HepG2 (cell line): Measurements from ENCODE around the gene PDGFRA. TPM values are rescaled to one million over a fixed set of nuclear protein-coding genes. Genes with fewer than 3 reads are reported as not detected.

Experiments used
- ATAC-seq: fragments of 200-7000 bp; cut with Tn5 transposase; 3 replicates; pipeline ENCODE4 v1.9.1; 2020; ENCODE audit warnings: mild to moderate bottlenecking, moderate library complexity
- BruUV-seq: library from RNA; stranded (reverse); fragments of 400-500 nt; replicated peaks from 2 replicates; lab custom pipeline; 2021; lab: Mats Ljungman, UMichigan
- CTCF ChIA-PET: fragments of 300-600 bp; formaldehyde crosslinking; extraction: SDS; loops from one replicate; lab custom pipeline; 2021; ENCODE audit warnings: low total read pairs, inconsistent platforms, low intra/inter-chr PET ratio; lab: Yijun Ruan, JAX
- POLR2A ChIA-PET: fragments of 350-600 bp; sonication (Branson Sonifier 250); formaldehyde crosslinking; loops from one replicate; lab custom pipeline; 2020; ENCODE audit warnings: antibody characterized with exemption, inconsistent platforms; lab: Yijun Ruan, JAX
- DNase-seq: peaks from one replicate; pipeline ENCODE4 v3.0.0-alpha.2; 2015; ENCODE audit warnings: low spot score
- FAIRE-seq: peaks from 3 replicates; lab custom pipeline; 2011; peaks lifted over from hg19 to GRCh38; lab: Jason Lieb, UNC
- H2AFZ ChIP-seq: one replicate; pipeline ENCODE4 v1.6.1; 2011; ENCODE audit warnings: low read length, inconsistent platforms
- H3K27ac ChIP-seq: fragments of 300-600 bp; 3 replicates; pipeline ENCODE4 v1.8.0; 2011; ENCODE audit warnings: mixed run types, mild to moderate bottlenecking, mixed read lengths, low read length, inconsistent platforms; ENCODE audit not compliant: insufficient read depth; ENCODE audit errors: extremely low read length
- H3K27me3 ChIP-seq, 2 experiments: fragments of 200-600 bp in 1 of 2; 2 replicates in 1 of 2; 3 replicates in 1 of 2; pipeline versions ENCODE4 v1.6.0 to v1.8.0; 2011; ENCODE audit warnings: low read length in 2 of 2, mild to moderate bottlenecking in 2 of 2, moderate library complexity in 2 of 2, inconsistent platforms in 1 of 2; ENCODE audit not compliant: insufficient read depth in 2 of 2, control insufficient read depth in 1 of 2
- H3K36me3 ChIP-seq, 2 experiments: fragments of 200-600 bp in 1 of 2; replicated peaks in 1 of 2; 2 replicates in 1 of 2; 3 replicates in 1 of 2; pipeline versions ENCODE4 v1.5.1 to v1.8.0; 2011; ENCODE audit warnings: low read length in 2 of 2, inconsistent platforms in 1 of 2; ENCODE audit not compliant: insufficient read depth in 2 of 2, control insufficient read depth in 1 of 2
- H3K4me1 ChIP-seq: 2 replicates; pipeline ENCODE4 v1.5.1; 2012; ENCODE audit warnings: low read length, inconsistent platforms; ENCODE audit not compliant: insufficient read depth
- H3K4me2 ChIP-seq: 2 replicates; pipeline ENCODE4 v1.6.0; 2011; ENCODE audit warnings: low read depth, low read length, inconsistent platforms
- H3K4me3 ChIP-seq, 3 experiments: fragments of 200-600 bp in 1 of 3; sonication (generic), shearing (Covaris generic) in 1 of 3; replicated peaks in 1 of 3; 2 replicates each; pipeline ENCODE4 v1.5.1; 2011 to 2016; ENCODE audit warnings: low read length in 3 of 3, inconsistent platforms in 2 of 3, low read depth in 2 of 3, mild to moderate bottlenecking in 2 of 3, control low read depth in 1 of 3, mixed read lengths in 1 of 3; ENCODE audit not compliant: insufficient read depth in 1 of 3
- H3K79me2 ChIP-seq: one replicate; pipeline ENCODE4 v1.6.1; 2011; ENCODE audit warnings: low read length, inconsistent platforms; ENCODE audit not compliant: insufficient read depth
- H3K9ac ChIP-seq: 2 replicates; pipeline ENCODE4 v1.6.0; 2011; ENCODE audit warnings: mild to moderate bottlenecking, low read depth, low read length, inconsistent platforms; ENCODE audit not compliant: insufficient read depth
- H3K9me3 ChIP-seq: 2 replicates; pipeline ENCODE4 v1.5.1; 2012; ENCODE audit warnings: mild to moderate bottlenecking, low read length
- H4K20me1 ChIP-seq: 2 replicates; pipeline ENCODE4 v1.6.0; 2011; ENCODE audit warnings: inconsistent platforms, mild to moderate bottlenecking, low read length, moderate library complexity; ENCODE audit not compliant: insufficient read depth
- EED ChIP-seq: sonication (generic); formaldehyde crosslinking; IDR thresholded peaks from 2 replicates; pipeline ENCODE4 v1.5.0; 2020; ENCODE audit warnings: mild to moderate bottlenecking, missing genetic modification reagents
- GMEB1 ChIP-seq: sonication (generic); formaldehyde crosslinking; IDR thresholded peaks from 2 replicates; pipeline ENCODE4 v1.5.1; 2020; ENCODE audit warnings: missing genetic modification reagents, mild to moderate bottlenecking, borderline replicate concordance
- JARID2 ChIP-seq: sonication (generic); formaldehyde crosslinking; IDR thresholded peaks from 2 replicates; pipeline ENCODE4 v1.8.1; 2023; ENCODE audit warnings: missing genetic modification reagents, inconsistent platforms; ENCODE audit not compliant: insufficient replicate concordance
- JUN ChIP-seq: sonication (generic); formaldehyde crosslinking; IDR thresholded peaks from 2 replicates; pipeline ENCODE4 v1.4.0; 2020; ENCODE audit warnings: mild to moderate bottlenecking, missing genetic modification reagents
- MAZ ChIP-seq, 2 experiments: sonication (generic) in 1 of 2; formaldehyde crosslinking in 1 of 2; IDR thresholded peaks; 2 replicates each; pipeline versions ENCODE4 v1.5.0 to v1.6.1; 2012 to 2020; ENCODE audit warnings: low read depth in 2 of 2, mild to moderate bottlenecking in 2 of 2, borderline replicate concordance in 1 of 2, improper control_type of control experiment in 1 of 2, low read length in 1 of 2, missing genetic modification reagents in 1 of 2, moderate library complexity in 1 of 2
- MYC ChIP-seq: sonication (generic); formaldehyde crosslinking; IDR thresholded peaks from 2 replicates; pipeline ENCODE4 v1.9.0; 2021; ENCODE audit warnings: missing genetic modification reagents, borderline replicate concordance
- NBN ChIP-seq: fragments of 450-650 bp; conservative IDR thresholded peaks from 2 replicates; pipeline ENCODE4 v1.6.1; 2017
- PPARG ChIP-seq: conservative IDR thresholded peaks from 2 replicates; pipeline ENCODE4 v1.6.1; 2016; ENCODE audit warnings: missing biosample characterization, missing genetic modification reagents
- ZBTB46 ChIP-seq: sonication (generic); formaldehyde crosslinking; IDR thresholded peaks from 2 replicates; pipeline ENCODE4 v1.4.0; 2020; ENCODE audit warnings: mild to moderate bottlenecking, missing genetic modification reagents, borderline replicate concordance
- ZFP1 ChIP-seq: IDR thresholded peaks from 2 replicates; pipeline ENCODE4 v1.6.1; 2016
- ZKSCAN5 ChIP-seq: sonication (generic); formaldehyde crosslinking; IDR thresholded peaks from 2 replicates; pipeline ENCODE4 v1.5.1; 2020; ENCODE audit warnings: mild to moderate bottlenecking, missing genetic modification reagents
- in situ Hi-C: cut with HindIII; loops from 2 replicates; pipeline ENCODE4 v1.10.0; 2017; ENCODE audit warnings: low pct_unique_long_range_greater_than_20kb; ENCODE audit not compliant: extremely low pct_ligation_motif_present
- intact Hi-C: fragments of 100-400 bp; cut with micrococcal nuclease; formaldehyde crosslinking; loops from one replicate; pipeline ENCODE4 v1.10.0; 2022; ENCODE audit not compliant: unreplicated experiment
- polyA plus RNA-seq, 8 experiments: library from polyadenylated mRNA; depleted of rRNA in 3 of 8; stranded (reverse) in 7 of 8; unstranded in 1 of 8; fragments of >200 nt; fragmentation: Illumina TruSeq in 4 of 8; extraction: Trizol in 4 of 8; gene quantifications; 2 replicates each; pipeline versions ENCODE4 v1.2.1 to v1.2.3, GENCODE V29; 2011 to 2016; ENCODE audit warnings: low read depth in 4 of 8, missing spikeins in 1 of 8, mixed read lengths in 1 of 8; ENCODE audit not compliant: insufficient read depth in 1 of 8
- total RNA-seq, 5 experiments: library from RNA; depleted of rRNA; stranded (reverse); fragments of >200 nt; fragmentation: Illumina TruSeq; extraction: Trizol; gene quantifications; 2 replicates each; pipeline ENCODE4 v1.2.3, GENCODE V29; 2016; ENCODE audit warnings: low read depth in 1 of 5

Gene PDGFRA
- total and polyA plus RNA-seq, 2 of the 13 experiments (the other 11 are each of a cell fraction or from before 2014, with no cell fraction given): 0.04 TPM; not detected in 1

- TF ChIP-seq ZBTB46 (CRISPR knock-in tag) (no peak), ZKSCAN5 (CRISPR knock-in tag) (no peak), PPARG (no peak), JARID2 (no peak), MYC (CRISPR knock-in tag) (no peak), JUN (CRISPR knock-in tag) (no peak), MAZ (IDR thresholded peaks at IDR 0.05; ENCODE audit: borderline replicate concordance, low read depth, low read length) (no peak), MAZ (CRISPR knock-in tag; IDR thresholded peaks at IDR 0.05; ENCODE audit: low read depth) (no peak)
Measured at GRCh38 chr4:54268151-54268550, 39.1 kb downstream of the PDGFRA start (continued).

GRCh38 chr4:54271464-54271863, 42.4 kb downstream of the PDGFRA start:
- no peak for FAIRE-seq
- intact Hi-C loops: no loop called here
- no TSS peak for BruUV-seq
- Histone ChIP-seq H3K9ac (no peak overlapping the region), H3K4me3 (no peak overlapping the region), H3K27me3 (peaks cover 0 to 2% of the 10 kb centered on the region in 2 experiments; a peak in 1 of 5 replicates), H2AFZ (no peak overlapping the region), H4K20me1 (no peaks in the 10 kb centered on the region), H3K4me1 (no peaks in the 10 kb centered on the region), H3K4me2 (no peak overlapping the region), H3K9me3 (no peaks in the 10 kb centered on the region), H3K79me2 (no peaks in the 10 kb centered on the region), H3K36me3 (no peaks in the 10 kb centered on the region), H3K27ac (no peak overlapping the region)
- ChIA-PET POLR2A (no interaction called here), CTCF (no interaction called here)
- in situ Hi-C loops: no loop called here
- DNase-seq: no peak
- no peak for ATAC-seq
- TF ChIP-seq NBN: 0 out of 2 replicates have a peak, but pooled peaks have one; percentile 24
- no peak for TF ChIP-seq ZFP1
- TF ChIP-seq EED (CRISPR knock-in tag): no peak
- TF ChIP-seq GMEB1: no peak
- TF ChIP-seq, all 625 proteins: peak for 1
